GM10847 (cell line): ENCODE measurements around the gene FOXO3.

Source experiments
- POLR2A ChIP-seq: IDR thresholded peaks from 2 replicates; pipeline ENCODE4 v1.6.1; 2011; ENCODE audit not compliant: insufficient read length; ENCODE audit errors: extremely low read depth

Gene FOXO3

DNA sequence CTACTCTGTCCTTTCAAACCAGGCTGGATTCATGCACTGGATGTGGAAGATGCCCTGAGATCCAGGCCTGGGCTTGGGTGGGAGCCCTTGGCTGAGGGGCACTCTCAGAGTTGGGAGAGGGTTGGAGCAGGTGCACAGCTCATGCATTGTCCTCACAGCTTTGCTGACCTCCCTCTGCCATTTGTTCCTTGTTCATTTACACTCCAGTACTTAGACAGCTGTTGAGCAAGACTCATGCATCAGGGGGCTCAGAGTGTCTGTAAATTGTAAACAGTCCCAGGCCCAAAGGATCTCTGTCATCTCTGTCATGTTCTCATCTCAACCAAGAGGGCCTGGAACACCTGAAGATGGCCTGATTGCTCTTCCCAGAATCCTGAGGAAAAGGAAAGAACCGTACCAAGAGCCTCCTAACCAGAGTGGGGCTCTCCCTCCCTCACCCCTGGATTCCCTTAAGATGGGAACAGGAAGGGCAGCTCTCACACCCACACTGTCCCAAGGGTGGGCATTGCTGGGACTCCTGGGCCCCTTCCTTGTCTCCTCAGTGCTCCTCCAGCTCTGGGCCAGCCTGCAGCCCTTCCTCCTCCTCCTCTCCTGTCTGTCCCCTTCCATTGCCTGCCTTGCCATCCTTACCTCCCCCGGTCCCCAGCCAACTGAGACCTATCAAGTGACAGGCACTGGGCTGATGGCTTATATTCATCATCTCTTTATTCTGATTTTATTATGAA, 132.9 kb downstream of the FOXO3 start:
- no peak for TF ChIP-seq POLR2A

DNA sequence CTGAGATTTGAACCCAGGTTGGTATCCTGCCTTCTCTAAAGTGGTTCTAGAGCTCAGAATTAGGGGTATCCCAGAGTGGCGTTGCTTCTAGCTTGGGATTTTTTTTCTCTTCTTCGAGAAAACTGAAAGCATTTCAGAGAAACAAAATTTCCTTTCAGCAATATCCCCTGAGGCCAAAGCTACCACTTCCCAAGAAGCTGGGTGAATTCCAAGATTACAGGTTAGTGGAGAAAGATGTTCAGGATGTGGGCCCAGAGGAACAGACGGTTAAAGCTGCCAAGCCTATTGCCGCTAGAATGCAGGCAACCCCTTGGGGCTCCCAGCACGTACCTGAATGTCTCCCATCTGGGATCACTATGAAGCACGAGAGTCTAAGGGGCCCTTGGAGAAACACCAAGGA, 134.1 kb downstream of the FOXO3 start:
- TF ChIP-seq POLR2A, result no peak

DNA sequence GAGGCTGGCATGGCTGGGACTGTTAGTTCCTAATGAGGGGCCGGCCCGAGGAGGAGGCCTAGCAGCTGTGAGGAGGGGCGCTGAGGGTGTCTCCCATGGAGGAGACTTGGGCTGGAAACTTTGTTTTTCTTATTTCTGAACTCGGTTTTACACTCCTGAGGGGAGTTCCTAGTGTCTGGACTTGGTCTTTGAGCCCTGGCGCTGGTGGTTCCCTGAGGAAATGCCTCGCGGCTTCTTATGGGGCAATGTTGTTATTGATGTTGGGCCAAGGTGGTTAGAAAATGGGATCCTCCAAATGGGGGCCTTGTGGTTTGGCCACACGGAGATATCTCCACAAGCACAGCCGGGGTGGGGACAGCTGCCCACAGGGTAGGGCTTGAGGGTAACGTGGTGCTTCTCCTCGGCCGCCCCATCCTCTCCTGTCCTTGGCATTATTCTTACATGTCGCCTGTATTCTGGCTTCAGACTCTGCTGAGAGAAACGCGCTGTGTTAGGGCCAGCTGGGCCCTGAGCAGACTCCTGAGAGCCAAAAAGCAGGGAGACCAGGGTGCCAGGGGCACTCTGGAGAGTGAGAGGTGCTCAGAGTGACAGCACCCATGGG, 136.9 kb downstream of the FOXO3 start:
- no peak for TF ChIP-seq POLR2A

DNA sequence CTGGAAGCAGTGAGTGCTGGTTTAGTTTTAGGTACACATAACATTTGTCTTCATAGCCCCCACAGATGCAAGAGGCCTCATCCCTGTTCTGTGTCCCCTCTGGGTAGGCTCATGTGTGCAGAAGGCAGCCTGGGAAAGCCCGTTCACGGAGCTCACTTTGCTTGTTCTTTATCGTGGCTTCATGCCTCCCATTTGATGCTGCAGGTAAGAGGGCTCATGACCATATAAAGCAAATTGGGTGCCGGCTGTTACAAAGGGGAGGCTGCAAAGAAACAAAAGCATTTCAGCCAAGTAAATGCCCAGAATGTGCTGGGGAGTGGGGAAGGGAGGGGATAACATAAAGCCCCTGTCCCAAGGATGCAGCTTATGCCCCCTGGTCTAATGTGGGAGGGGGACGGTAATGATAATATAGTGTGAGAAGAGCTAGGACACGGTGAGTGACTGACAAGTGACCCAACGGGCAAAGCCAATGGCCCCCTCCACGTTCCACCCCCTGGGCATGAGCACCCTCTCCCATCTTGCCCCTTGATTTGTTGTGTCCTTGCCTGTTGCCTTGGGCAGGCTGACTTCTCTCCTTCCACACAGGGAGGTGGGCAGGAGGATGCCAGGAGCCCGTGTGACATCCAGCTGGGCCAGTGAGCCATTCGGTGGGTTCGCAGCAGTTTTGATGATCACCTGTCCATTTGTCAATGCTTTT, 138.0 kb downstream of the FOXO3 start:
- no peak for TF ChIP-seq POLR2A

DNA sequence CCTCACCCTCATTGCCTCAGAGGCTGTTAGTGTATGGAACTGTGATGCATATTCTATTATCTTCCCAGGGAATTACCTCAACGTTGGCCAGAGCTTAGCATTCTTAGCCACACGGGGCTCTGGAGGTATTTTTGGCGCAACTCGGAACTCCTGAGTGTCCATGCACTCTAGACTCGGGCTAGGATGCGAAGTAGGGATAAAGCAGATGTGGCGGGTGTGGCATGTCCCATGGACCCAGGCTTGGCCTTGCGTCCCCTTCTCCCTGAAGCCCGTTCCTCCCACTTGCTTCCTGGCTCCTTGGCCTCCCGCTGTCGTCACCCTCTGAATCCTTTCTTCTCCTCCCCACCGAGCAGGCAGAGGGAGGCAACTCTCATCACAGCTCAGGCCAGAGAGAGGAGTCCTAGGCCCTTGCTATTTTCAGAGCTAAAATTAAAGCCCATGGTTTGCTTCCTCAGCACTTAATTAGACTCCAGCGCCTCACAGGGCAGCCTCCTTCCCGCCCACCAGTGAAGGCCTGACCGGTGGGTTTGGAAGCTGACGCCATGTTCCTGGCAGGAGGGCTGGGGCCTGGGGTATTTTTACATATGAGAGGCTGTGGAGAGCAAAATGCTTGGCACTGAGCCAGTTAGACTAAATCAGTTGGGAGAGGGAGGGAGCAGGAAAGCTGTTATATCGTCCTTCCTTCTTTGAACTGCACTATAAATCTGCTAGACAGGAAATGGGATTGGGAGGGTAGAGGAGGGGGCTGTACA, 138.7 kb downstream of the FOXO3 start:
- no peak for TF ChIP-seq POLR2A

DNA sequence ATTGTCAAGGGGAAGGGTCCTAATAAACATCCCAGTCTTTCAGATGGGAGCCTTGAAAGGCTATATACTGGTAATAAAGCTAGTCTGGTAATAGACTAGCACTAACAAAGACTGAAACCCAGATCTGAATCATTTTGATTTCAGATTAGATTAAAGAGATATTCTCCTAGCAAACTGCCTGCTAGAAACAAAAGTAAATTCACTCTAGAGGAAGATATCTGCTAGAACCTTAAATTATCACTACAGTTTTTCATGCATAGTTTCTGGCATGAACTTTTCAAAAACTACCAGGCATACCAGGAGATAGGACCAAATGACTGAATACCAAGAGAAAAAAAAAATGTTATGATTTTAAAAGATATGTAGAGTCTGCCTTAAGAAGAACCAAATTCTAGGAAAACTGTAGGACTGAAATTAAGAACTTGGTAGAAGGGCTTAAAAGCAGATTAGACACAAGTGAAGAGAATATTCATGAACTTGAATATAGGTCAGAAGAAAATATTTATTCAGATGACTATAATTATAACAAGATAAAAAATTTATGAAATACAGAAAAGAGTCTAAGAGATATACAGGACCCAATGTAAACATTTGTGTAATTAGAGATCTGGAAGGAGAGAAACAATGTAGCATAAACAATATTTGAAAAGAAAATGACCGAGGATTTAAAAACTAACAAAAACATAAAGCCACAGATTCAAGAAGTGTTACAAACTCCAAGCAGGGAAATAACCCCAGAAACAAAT, 141.6 kb downstream of the FOXO3 start:
- TF ChIP-seq POLR2A, result no peak

DNA sequence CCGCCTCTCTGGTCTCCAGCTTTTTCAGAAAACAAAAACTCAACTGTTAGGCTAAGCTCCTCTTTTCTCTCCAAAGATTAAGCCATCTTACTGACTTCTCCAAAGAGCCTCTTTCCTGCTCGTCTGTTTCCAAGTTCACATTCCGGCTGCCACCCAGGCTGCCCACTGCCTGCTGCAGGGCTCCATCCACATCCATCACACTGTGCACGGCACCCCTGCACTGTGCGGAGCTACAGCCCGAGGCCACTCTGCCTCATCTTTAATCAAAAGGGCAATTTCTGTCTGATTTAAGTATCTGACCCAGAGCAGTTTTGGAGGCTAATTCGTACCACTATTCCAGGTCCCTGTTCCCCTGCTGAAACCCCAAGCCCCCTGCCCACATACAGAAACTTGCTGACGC, 145.9 kb downstream of the FOXO3 start:
- TF ChIP-seq POLR2A, result no peak

DNA sequence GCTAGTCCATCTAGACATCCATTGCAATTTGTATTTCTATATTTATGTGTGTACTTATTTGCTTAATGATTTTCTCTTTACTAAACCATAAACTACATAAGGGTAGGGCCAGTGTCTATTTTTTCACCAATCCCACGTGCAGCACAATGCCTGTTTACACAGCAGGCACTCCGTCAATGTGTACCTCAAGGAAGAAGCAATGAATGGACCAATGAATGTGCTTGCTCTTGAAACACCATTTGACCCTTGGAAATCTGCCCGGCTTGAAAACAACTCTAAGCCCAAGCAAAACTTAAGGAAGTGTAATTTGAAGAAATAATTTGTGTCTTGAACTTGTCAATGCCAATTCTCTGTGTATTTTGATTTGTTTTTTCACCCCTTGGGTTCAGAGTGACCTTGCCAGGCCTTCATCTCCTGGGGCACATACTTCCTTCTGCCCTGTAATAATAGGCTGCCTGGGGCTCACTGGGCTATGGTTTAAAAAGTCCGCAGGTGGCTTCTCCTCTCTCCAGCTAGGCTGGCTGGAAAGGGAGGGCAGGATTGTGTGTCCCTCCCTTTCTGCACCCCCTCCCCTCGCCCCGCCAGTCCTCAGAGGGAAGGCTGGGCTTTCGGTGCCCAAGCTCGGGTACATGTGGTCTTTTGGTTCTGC, 146.7 kb downstream of the FOXO3 start:
- TF ChIP-seq POLR2A, result no peak

DNA sequence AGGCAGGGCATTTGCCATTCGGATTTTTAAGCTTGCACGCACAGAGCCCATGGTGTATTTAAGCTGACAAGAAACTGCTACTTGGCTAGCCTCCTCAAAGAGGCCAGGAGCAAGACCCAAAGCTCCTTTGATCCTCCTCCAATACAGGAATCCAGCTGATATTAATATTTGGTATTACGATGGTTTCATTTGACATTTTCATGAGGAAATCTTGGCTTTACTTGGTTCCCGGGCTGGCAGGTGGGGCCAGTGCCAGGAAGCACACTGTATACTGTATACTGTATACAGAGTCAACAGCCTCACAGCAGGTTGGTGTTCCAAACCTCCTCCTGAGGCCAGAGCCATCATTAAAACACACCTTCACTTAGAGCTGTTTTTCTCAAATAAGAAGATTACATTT, 149.3 kb downstream of the FOXO3 start:
- no peak for TF ChIP-seq POLR2A

DNA sequence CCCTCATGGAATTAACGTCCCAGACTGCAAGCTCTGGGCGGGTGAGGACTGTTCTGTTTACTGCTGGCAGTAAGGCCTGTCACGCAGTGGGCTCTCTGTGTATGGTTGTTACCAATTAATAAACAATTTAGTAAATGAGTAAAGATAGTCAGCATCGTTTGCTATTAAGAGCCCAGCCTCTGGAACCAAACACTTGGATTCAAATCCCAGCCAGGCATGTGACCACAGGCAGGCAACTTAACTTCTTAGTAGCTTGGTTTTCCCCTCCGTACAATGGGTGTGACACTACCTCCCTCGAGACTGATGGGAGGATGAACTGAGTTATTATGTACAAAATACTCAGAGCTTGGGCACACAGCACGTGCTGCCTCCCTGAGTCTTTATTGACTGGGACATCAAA, 149.8 kb downstream of the FOXO3 start:
- TF ChIP-seq POLR2A, result no peak

DNA sequence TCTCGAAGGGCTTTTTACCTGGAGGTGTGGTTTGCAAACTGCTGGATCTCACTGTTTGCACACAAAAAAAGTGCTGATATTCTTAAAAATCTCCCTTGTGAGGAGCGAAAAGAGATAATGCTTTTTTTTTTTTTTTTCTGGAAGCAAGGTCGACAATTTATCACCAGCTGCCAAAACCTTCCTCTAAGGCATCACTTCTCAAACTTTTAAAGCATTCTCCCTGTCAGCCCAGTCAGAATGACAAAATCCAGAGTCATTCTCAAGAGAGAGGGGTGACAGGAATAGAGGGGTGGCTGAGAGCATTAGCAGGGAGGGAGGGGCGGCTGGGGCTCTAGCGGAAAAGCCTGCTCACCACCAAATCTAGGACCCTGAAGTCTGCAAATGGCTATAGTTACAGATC, 150.4 kb downstream of the FOXO3 start:
- TF ChIP-seq POLR2A, result no peak

DNA sequence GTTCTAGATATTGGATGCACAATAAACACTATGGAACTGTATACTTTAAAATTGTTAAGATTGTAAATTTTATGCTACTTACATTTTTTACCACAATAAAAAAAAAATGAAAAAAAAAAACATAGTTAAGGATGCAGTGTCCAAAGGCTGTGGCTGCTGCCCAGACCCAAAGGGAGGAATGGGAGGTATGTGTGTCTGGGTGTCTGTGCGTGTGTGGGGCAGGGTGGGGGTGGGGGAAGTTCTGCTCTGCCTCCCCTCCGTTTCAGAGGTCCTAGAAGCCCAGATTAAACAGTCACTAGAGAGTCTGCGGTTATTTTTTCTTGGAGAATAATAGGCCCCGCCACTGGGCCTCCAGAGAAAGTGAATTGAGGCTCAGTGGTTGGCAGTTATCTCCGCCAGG, 151.1 kb downstream of the FOXO3 start:
- no peak for TF ChIP-seq POLR2A

DNA sequence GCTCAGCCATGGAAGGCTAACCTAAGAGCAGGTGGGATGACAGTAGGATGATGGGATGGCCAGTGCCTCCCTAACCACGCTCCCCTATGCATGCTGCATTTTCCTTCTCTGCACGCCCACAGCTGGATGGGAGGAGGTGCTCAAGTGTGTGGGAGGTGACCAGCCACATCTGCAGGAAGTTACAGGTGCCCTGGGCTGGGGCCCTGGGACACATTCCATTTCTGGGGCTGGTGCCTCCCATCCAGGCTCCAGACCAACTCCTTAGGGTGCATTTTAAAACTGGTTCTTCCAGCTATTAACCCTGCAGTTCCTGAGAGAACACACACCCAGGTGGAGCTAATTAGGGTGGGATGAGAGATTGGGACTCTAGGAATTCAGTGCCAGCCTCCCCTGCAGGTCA, 152.2 kb downstream of the FOXO3 start:
- no peak for TF ChIP-seq POLR2A

DNA sequence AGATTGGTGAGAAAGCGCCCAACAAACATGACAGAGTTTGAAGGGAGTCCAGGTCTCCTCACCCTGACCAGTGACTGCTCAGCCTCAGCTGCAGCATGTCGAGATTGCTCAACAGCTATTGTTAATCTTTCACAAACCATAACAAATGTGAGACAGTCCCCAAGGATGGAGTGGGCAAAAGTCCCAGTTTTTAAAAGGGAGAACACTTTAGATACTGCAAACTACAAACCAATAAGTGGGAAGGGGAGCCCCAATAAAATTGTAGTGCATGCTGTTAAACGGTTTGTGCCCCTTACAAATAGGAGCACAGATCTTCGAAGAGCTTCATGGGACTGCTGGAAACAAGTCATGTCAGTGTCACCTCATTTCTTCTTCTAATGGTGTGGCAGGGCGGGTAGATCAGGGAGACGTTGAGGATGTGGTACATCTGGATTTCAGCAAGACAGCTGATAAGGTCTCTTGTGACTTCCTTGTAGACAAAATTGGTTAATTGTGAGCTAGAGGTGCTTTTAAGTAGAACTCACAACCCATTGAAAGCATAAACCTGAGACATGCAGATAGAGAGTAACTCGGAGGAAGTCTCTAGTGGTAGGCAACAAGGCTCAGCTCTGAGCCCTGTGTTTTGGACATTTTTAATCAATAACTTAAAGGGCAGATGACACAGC, 153.5 kb downstream of the FOXO3 start:
- TF ChIP-seq POLR2A, result no peak
